A673 (cell line): ENCODE data around the gene FOXJ1.

Experiments
- EZH2 ChIP-seq: fragments of 200-600 bp; sonication (generic); IDR thresholded peaks from 2 replicates; pipeline ENCODE4 v1.6.1; 2017; ENCODE audit warnings: borderline replicate concordance, low read depth, mild to moderate bottlenecking, mixed read lengths, antibody characterized with exemption, low read length; ENCODE audit not compliant: poor library complexity, severe bottlenecking
- TF ChIP-seq, protein P1 (sequence below): fragments of 300-800, 200-600 bp; sonication (generic); conservative IDR thresholded peaks from 2 replicates; pipeline ENCODE4 v1.5.1; 2017; ENCODE audit warnings: low read depth, mild to moderate bottlenecking, antibody characterized with exemption, low read length, moderate library complexity, mixed read lengths

DNA sequence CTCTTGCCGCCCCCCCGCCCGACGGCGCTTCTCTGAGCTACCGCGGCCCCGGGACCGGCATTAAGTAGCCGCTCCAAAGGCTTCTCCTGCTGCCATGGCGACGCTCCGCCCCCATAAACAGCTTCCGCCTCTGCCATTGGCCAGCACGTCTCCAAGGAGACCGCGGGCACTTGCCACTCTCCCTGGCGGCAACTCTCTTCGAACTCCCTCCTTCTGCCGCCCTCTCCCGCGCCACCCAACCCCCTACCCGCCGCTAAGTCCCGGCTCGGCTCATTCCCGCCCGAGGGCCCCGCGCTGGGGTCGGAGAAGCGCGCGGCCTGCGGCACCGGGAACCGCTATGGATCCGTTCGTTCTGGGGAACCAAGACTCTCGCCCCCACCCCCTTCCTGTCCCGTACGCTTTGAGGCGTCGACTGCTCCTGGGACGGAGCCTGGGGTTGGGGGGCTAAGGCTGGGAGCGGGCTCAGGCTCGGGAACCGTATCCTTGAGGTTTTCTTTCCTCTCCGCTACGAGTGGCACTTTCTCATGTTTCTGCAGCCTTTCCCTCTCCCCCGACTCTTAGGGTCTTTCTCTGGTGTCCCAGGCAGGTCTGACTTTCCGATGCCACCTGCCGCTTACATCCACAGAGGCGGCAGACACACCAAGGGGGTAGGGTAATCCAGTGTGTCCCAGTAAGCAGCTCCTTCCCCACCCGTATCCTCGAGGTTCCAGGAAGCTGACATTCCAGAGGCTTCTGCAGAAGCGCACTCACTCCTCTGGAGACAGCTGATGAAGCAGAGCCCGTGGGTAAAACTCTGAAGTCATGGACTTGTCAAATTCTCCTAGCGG, at the start of gene FOXJ1:
- TF ChIP-seq, protein P1, sequence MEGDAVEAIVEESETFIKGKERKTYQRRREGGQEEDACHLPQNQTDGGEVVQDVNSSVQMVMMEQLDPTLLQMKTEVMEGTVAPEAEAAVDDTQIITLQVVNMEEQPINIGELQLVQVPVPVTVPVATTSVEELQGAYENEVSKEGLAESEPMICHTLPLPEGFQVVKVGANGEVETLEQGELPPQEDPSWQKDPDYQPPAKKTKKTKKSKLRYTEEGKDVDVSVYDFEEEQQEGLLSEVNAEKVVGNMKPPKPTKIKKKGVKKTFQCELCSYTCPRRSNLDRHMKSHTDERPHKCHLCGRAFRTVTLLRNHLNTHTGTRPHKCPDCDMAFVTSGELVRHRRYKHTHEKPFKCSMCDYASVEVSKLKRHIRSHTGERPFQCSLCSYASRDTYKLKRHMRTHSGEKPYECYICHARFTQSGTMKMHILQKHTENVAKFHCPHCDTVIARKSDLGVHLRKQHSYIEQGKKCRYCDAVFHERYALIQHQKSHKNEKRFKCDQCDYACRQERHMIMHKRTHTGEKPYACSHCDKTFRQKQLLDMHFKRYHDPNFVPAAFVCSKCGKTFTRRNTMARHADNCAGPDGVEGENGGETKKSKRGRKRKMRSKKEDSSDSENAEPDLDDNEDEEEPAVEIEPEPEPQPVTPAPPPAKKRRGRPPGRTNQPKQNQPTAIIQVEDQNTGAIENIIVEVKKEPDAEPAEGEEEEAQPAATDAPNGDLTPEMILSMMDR: no peak
- no peak for TF ChIP-seq EZH2
